Loucy (cell line): ENCODE results near the gene CRTC1.

Experiments
- H2AFZ ChIP-seq: fragments of 200-600 bp; sonication (generic); 2 replicates; pipeline ENCODE4 v1.6.0; 2016; ENCODE audit warnings: antibody characterized with exemption, mild to moderate bottlenecking, low read length, moderate library complexity
- H3F3A ChIP-seq: fragments of 200-600 bp; 2 replicates; pipeline ENCODE4 v1.6.0; 2016; ENCODE audit warnings: antibody characterized with exemption, low read depth, mild to moderate bottlenecking
- H3K27me3 ChIP-seq: fragments of 200-600 bp; sonication (generic); 2 replicates; pipeline ENCODE4 v1.6.1; 2014; ENCODE audit warnings: low read length, mild to moderate bottlenecking; ENCODE audit not compliant: insufficient read depth, poor library complexity, severe bottlenecking
- H3K36me3 ChIP-seq: fragments of 200-600 bp; sonication (generic); 2 replicates; pipeline ENCODE4 v1.6.1; 2016; ENCODE audit warnings: low read length; ENCODE audit not compliant: insufficient read depth
- H3K4me1 ChIP-seq: fragments of 200-600 bp; sonication (generic); 2 replicates; pipeline ENCODE4 v1.5.1; 2014; ENCODE audit warnings: low read length, mild to moderate bottlenecking; ENCODE audit not compliant: insufficient read depth, poor library complexity, severe bottlenecking
- H3K4me2 ChIP-seq: fragments of 200-600 bp; sonication (generic); 2 replicates; pipeline ENCODE4 v1.6.0; 2014; ENCODE audit warnings: antibody characterized with exemption, low read length, low read depth, mild to moderate bottlenecking; ENCODE audit not compliant: poor library complexity, severe bottlenecking
- H3K4me3 ChIP-seq: fragments of 200-600 bp; sonication (generic); 2 replicates; pipeline ENCODE4 v1.5.1; 2014; ENCODE audit warnings: low read length, mild to moderate bottlenecking, mixed read lengths; ENCODE audit not compliant: poor library complexity, severe bottlenecking
- H3K79me2 ChIP-seq: fragments of 200-600 bp; sonication (generic); 2 replicates; pipeline ENCODE4 v1.6.1; 2014; ENCODE audit warnings: low read length; ENCODE audit not compliant: insufficient read depth
- H3K9ac ChIP-seq: fragments of 200-600 bp; sonication (generic); 2 replicates; pipeline ENCODE4 v1.6.0; 2014; ENCODE audit warnings: mild to moderate bottlenecking, low read depth, low read length, moderate library complexity; ENCODE audit not compliant: poor library complexity, severe bottlenecking
- H3K9me2 ChIP-seq: fragments of 200-600 bp; sonication (generic); replicated peaks from 2 replicates; pipeline ENCODE4 v1.6.1; 2016; ENCODE audit warnings: low read depth, low read length, mixed read lengths
- H3K9me3 ChIP-seq: fragments of 200-600 bp; sonication (generic); 2 replicates; pipeline ENCODE4 v1.6.1; 2014; ENCODE audit warnings: mild to moderate bottlenecking, antibody characterized with exemption, low read length, low read depth; ENCODE audit not compliant: insufficient read depth
- H4K20me1 ChIP-seq: fragments of 200-600 bp; sonication (generic); 2 replicates; pipeline ENCODE4 v1.6.0; 2014; ENCODE audit warnings: antibody characterized with exemption, low read length, mild to moderate bottlenecking; ENCODE audit not compliant: insufficient read depth, poor library complexity, severe bottlenecking
- CTCF ChIP-seq: fragments of 200-600 bp; sonication (generic); conservative IDR thresholded peaks from 2 replicates; pipeline ENCODE4 v1.5.1; 2014; ENCODE audit warnings: mild to moderate bottlenecking, antibody characterized with exemption, low read length
- EZH2phosphoT487 ChIP-seq: fragments of 200-600 bp; IDR thresholded peaks from 2 replicates; pipeline ENCODE4 v1.6.1; 2018; ENCODE audit warnings: antibody characterized with exemption, mild to moderate bottlenecking, moderate library complexity, borderline replicate concordance

Gene CRTC1

DNA sequence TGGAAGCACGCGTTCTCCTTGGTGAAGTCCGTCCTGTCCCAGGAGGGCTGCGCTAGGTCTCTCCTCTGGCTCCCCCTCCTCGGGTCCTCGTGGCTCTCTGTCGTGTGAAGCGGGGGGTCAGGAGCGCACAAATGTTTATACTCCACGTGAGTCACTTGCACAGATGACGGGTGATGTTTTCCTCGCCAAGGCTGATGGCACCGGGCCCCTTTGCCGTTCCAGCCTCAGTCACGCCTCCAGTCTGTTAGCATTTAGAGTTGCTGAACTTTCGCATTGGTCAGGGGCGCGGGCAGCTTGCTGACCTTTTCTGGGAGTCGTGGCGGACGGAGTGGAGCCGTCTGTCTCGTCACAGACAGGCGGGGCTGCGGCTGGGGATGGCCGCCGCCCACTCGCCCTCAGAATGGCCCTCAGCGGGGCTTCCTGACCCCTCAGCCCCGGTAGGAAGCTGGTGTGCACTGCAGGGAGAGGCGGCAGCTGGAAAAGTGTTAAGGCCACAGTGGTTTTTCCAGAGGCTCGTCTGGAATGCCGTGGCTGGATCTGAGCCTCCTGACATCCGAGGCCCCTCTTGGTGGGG is 32.9 kb upstream of the CRTC1 start:
- TF ChIP-seq EZH2phosphoT487 (no peak), CTCF (no peak)
- H4K20me1 ChIP-seq, result no peaks in the 10 kb centered on the region
- H3K27me3 ChIP-seq, result no peaks in the 10 kb centered on the region
- H3K9me3 ChIP-seq, result no peaks in the 10 kb centered on the region
- no peaks in the 10 kb centered on the region for H3K9me2 ChIP-seq
- no peaks in the 10 kb centered on the region for H3F3A ChIP-seq
- no peak overlapping the region for H3K9ac ChIP-seq
- no peak overlapping the region for H2AFZ ChIP-seq
- H3K79me2 ChIP-seq, result no peaks in the 10 kb centered on the region
- no peaks in the 10 kb centered on the region; the same call in 1 of the 2 replicates for H3K36me3 ChIP-seq
- H3K4me2 ChIP-seq, result no peak overlapping the region
- H3K4me1 ChIP-seq, result no peaks in the 10 kb centered on the region
- H3K4me3 ChIP-seq, result no peak overlapping the region

DNA sequence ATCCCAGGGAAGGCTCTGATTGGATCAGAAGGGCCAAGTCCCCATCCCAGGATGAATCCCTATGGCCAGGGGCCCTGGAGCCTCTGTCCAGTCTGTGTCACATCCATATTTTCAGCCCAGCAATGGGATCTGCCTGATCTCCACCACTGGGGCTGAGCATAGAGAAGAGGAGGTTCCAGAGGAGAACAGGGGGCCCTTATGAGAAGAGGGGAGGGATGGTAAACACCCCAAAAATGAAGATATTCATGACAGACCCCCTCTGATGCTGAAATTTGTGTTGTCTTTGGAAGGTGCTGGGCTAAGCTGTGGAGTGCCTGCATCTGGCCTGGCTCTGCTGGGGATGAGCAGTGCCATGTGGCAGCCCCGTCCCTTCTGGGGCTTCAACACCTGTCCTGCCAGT is 32.2 kb upstream of the CRTC1 start:
- H3K27me3 ChIP-seq, result no peaks in the 10 kb centered on the region
- H3K4me2 ChIP-seq, result no peak overlapping the region
- no peaks in the 10 kb centered on the region for H3K79me2 ChIP-seq
- no peaks in the 10 kb centered on the region for H3K9me3 ChIP-seq
- H3K4me1 ChIP-seq, result no peaks in the 10 kb centered on the region
- H3K9ac ChIP-seq, result no peak overlapping the region
- no peaks in the 10 kb centered on the region for H3K9me2 ChIP-seq
- no peaks in the 10 kb centered on the region; the same call in 1 of the 2 replicates for H3K36me3 ChIP-seq
- H4K20me1 ChIP-seq, result no peaks in the 10 kb centered on the region
- no peaks in the 10 kb centered on the region for H3F3A ChIP-seq
- no peak for TF ChIP-seq CTCF
- no peak for TF ChIP-seq EZH2phosphoT487
- H3K4me3 ChIP-seq, result no peak overlapping the region
- H2AFZ ChIP-seq, result no peak overlapping the region

DNA sequence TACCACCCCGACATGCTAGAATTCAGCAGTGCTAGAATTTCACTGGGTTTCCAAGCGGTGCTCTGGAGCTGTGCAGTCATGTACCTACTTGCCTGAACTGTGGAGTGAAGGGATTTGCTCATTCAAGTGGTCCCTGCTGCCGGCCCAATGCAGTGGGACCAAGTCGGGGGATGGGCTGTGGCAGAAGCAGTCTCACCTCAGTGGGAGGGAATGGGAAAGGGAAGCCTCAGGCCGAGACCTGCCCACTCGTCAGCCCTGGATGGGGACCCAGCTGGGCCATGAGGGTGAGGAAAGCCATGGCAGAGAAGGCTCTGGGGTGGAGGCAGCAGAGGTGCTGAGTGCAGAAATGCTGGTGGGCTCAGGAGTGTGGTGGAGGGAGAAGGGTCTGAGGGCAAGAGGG is 31.7 kb upstream of the CRTC1 start:
- no peak overlapping the region for H3K4me3 ChIP-seq
- H3K79me2 ChIP-seq, result no peaks in the 10 kb centered on the region
- no peaks in the 10 kb centered on the region for H3K9me3 ChIP-seq
- H3K27me3 ChIP-seq, result no peaks in the 10 kb centered on the region
- H3K4me1 ChIP-seq, result no peaks in the 10 kb centered on the region
- no peaks in the 10 kb centered on the region for H3F3A ChIP-seq
- no peaks in the 10 kb centered on the region for H3K9me2 ChIP-seq
- H3K4me2 ChIP-seq, result no peak overlapping the region
- H4K20me1 ChIP-seq, result no peaks in the 10 kb centered on the region
- no peak overlapping the region for H3K9ac ChIP-seq
- no peak overlapping the region for H2AFZ ChIP-seq
- TF ChIP-seq EZH2phosphoT487 (no peak), CTCF (no peak)
- no peaks in the 10 kb centered on the region; the same call in 1 of the 2 replicates for H3K36me3 ChIP-seq
